ENCODE data around the gene CD248.
A peak's percentile ranks its signal among the peaks of the same experiment; 100 is the strongest.
"Not testable (repeated sequence)": the region's sequence is repeated elsewhere in the genome, so short reads cannot be mapped to it uniquely, and the experiment has no call there.

The CD248 gene

GRCh38 chr11:66287211-66287888 lies 29.5 kb downstream of the CD248 start:
- DNase-seq, result no peak

GRCh38 chr11:66286699-66287098 lies 30.1 kb downstream of the CD248 start:
- no peak for DNase-seq

GRCh38 chr11:66285250-66285947 lies 31.4 kb downstream of the CD248 start:
- DNase-seq, result no peak

GRCh38 chr11:66284526-66285078 lies 32.2 kb downstream of the CD248 start:
- no peak for DNase-seq

GRCh38 chr11:66283461-66284105 lies 33.3 kb downstream of the CD248 start:
- no peak for DNase-seq

- peak; percentile 98 for DNase-seq
Observed at GRCh38 chr11:66282468-66283455, 34.1 kb downstream of the CD248 start.

- no peak for DNase-seq
Observed at GRCh38 chr11:66281776-66282467, 34.9 kb downstream of the CD248 start.

GRCh38 chr11:66281001-66281400 lies 35.8 kb downstream of the CD248 start:
- no peak for DNase-seq

GRCh38 chr11:66280428-66280827 lies 36.4 kb downstream of the CD248 start:
- DNase-seq, result no peak

- no peak for DNase-seq
Observed at GRCh38 chr11:66279092-66279734, 37.6 kb downstream of the CD248 start.

GRCh38 chr11:66278363-66279091 lies 38.3 kb downstream of the CD248 start:
- DNase-seq, result peak; percentile 17

GRCh38 chr11:66277471-66278362 lies 39.1 kb downstream of the CD248 start, which contains the start of gene CNIH2:
Gene CNIH2, plus strand, starts transcription at chr11:66278175. Its CDS starts 282 bp downstream, at chr11:66278457.
- DNase-seq, result peak; percentile 17

- not testable (repeated sequence) for DNase-seq
Observed at GRCh38 chr11:66277064-66277463, 39.8 kb downstream of the CD248 start.

GRCh38 chr11:66276619-66277018 lies 40.2 kb downstream of the CD248 start:
- not testable (repeated sequence) for DNase-seq

- no peak for DNase-seq
Observed at GRCh38 chr11:66275984-66276612, 40.7 kb downstream of the CD248 start.

GRCh38 chr11:66275396-66275795 lies 41.4 kb downstream of the CD248 start:
- DNase-seq, result no peak

- DNase-seq, result no peak
Observed at GRCh38 chr11:66274219-66274618, 42.6 kb downstream of the CD248 start.

GRCh38 chr11:66272596-66272995 lies 44.2 kb downstream of the CD248 start:
- no peak for DNase-seq

- DNase-seq, result no peak
Observed at GRCh38 chr11:66271816-66272215, 45.0 kb downstream of the CD248 start.

All from stimulated activated naive CD4-positive, alpha-beta T cell treated with Interleukin-2 at 50 U/mL for 16 hours (primary cell).